CD1c-positive myeloid dendritic cell (primary cell): Measurements from ENCODE around the gene ANO2.

Experiments
- DNase-seq: peaks from one replicate; pipeline ENCODE4 v3.0.0-alpha.2; 2016; ENCODE audit errors: extremely low spot score

The ANO2 gene

DNA sequence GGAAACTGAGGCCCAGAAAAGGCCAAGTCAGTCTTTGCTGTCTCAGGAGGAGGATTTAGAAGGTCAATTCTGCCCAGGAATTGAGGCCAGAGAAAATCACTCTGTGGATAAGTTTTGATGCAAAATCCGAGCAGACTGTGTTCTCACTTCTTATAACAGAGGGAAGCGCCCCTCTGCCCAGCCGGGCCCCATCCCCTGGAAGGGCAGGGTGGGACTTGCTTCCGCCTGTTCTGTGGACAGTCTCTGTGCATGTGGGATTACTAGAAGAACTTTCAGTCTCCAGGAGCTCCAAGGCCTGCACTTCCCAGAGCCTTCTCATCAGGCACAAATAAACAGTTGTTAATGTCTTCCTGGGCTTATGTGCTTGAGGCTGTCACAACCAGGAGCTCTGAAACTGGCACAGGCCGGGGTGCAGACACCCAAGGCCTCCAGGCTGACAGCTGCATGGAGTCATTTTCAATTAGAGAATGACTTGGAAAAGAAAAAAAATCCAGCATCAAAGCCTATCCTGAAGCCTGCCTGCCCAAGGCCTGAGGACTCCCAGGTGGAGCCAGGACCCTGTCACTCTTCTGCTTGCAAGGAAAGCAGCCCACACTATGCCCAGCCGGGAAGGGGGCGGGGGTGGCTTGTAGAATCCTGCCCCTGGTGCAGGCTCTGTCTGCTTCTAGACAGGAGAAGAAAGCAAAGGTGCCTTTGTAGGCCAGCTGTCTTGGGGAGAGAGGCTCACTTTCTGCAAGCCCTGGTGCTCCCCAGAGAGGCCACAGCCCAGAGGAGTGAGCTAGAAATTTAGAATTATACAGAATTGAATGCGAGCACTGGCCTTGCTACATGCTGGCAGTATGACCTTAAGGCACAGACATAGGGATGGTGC, 428.5 kb downstream of the ANO2 start:
- DNase-seq, result no peak

- no peak for DNase-seq
Measured at GRCh38 chr12:5515458-5515857, 429.6 kb downstream of the ANO2 start.

GRCh38 chr12:5514545-5514944, 430.5 kb downstream of the ANO2 start:
- DNase-seq, result no peak

- no peak for DNase-seq
Measured at GRCh38 chr12:5514016-5514415, 431.0 kb downstream of the ANO2 start.

- DNase-seq, result no peak
Measured at GRCh38 chr12:5513406-5513805, 431.7 kb downstream of the ANO2 start.
